ENCODE results near the gene CNKSR3. TPM values are rescaled to one million over a fixed set of nuclear protein-coding genes. Genes with fewer than 3 reads are reported as not detected.

Gene CNKSR3
- total and polyA plus RNA-seq, 7 experiments from 2014 or later = 0.01 to 0.17 (median 0.16) TPM; not detected in 4

DNA sequence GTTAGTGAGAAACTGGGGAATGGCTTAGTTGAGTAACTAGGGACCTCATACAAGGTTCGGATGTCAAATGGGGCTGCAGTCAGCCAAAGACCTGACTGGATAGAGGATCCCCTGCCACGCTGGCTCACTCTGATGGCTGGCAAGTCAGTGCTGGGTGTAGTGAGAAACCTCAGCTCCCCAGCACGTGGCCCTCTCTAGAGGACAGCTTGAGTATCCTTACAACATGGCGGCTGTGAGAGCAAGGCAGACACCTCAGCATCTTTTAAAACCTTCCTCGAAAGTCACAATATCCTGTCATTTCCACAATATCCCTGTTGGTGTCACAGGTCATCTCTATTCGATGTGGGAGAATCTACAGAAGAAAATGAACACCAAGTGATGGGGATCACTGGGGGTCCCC, 127.2 kb downstream of the CNKSR3 start:
- CTCF ChIA-PET = no interaction called here
- no peak overlapping the region for H3K27ac ChIP-seq (ENCODE audit: low read depth, low read length)

DNA sequence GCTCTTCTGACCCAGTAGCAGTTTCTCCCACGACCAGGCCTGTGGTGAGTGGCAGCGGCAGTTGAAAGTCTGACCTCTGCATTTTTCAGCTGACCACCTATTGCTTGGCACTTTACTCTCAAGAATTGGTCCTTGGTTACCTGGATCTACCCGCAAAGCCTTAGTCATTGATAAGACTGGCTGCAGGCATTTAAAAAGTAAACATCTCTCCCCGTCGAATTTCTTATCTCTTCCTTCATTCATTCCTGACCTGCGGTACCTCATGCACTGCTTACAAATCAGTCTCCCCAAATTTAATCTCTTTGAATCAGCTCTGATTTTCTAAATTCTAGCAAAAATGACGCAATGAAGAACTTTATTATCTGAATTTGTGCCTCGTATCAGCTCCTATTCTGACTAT, 127.7 kb downstream of the CNKSR3 start:
- Mint-ChIP-seq H3K27ac (no peak overlapping the region), H3K36me3 (no peaks in the 10 kb centered on the region), H3K27me3 (peaks cover 0 to 15% (median 9%) of the 10 kb centered on the region in 5 donors), H3K4me1 (peaks cover 0 to 2% (median 0%) of the 10 kb centered on the region in 7 donors), H3K9me3 (peaks cover 0 to 9% (median 3%) of the 10 kb centered on the region in 11 donors), H3K4me3 (no peak overlapping the region)
- H3K4me1 ChIP-seq (ENCODE audit: control insufficient read depth in 2 of 2, insufficient read depth in 2 of 2, low read length in 2 of 2) = no peaks in the 10 kb centered on the region
- CTCF ChIA-PET = no interaction called here
- H3K27me3 ChIP-seq (ENCODE audit: control insufficient read depth in 2 of 2, insufficient read depth in 2 of 2, low read length in 2 of 2) = no peaks in the 10 kb centered on the region
- ATAC-seq (no peak), DNase-seq (no peak)
- H3K4me3 ChIP-seq (ENCODE audit: low read length) = no peak overlapping the region
- no peaks in the 10 kb centered on the region for H3K9me3 ChIP-seq (ENCODE audit: control insufficient read depth in 2 of 3, low read length in 3 of 3)
- POLR2A ChIA-PET = no interaction called here
- no peaks in the 10 kb centered on the region for H3K36me3 ChIP-seq (ENCODE audit: control insufficient read depth in 2 of 3, insufficient read depth in 3 of 3, low read length in 3 of 3)
- H3K27ac ChIP-seq (ENCODE audit: low read depth, low read length) = no peak overlapping the region
- intact Hi-C loops (cut with micrococcal nuclease) = no loop called here

More for the DNA sequence above, 127.2 kb downstream of the CNKSR3 start:
- Histone ChIP-seq H3K4me1 (ENCODE audit: control insufficient read depth in 2 of 2, insufficient read depth in 2 of 2, low read length in 2 of 2) (no peaks in the 10 kb centered on the region), H3K27me3 (ENCODE audit: control insufficient read depth in 2 of 2, insufficient read depth in 2 of 2, low read length in 2 of 2) (peaks cover 0 to under 1% of the 10 kb centered on the region in 2 donors), H3K9me3 (ENCODE audit: control insufficient read depth in 2 of 3, low read length in 3 of 3) (no peaks in the 10 kb centered on the region), H3K4me3 (ENCODE audit: low read length) (no peak overlapping the region), H3K36me3 (ENCODE audit: control insufficient read depth in 2 of 3, insufficient read depth in 3 of 3, low read length in 3 of 3) (no peaks in the 10 kb centered on the region)
- intact Hi-C loops (cut with micrococcal nuclease) = no loop called here
- POLR2A ChIA-PET = no interaction called here
- Mint-ChIP-seq H3K36me3 (no peaks in the 10 kb centered on the region), H3K9me3 (peaks cover 0 to 9% (median 3%) of the 10 kb centered on the region in 11 donors), H3K27ac (no peak overlapping the region), H3K4me3 (no peak overlapping the region), H3K4me1 (peaks cover 0 to 2% (median 0%) of the 10 kb centered on the region in 7 donors), H3K27me3 (peaks cover 0 to 15% (median 9%) of the 10 kb centered on the region in 5 donors)
- no peak for DNase-seq
- ATAC-seq = no peak

DNA sequence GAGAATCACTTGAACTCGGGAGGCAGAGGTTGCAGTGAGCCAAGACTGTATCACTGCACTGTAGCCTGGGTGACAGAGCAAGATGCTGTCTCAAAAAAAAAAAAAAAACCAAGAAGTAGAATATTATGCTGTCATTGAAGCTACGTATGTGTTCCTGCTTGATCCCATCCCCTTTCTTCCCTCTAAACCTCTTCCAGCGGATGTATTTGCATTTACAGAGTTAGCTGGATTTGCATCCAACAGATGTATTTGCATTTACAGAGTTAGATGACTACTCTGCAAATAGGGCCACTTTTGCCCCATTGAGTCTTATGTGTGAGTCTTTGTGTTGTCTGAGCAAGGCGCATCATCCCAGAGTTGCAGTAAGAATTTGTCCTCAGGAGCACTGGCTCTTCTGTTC, 128.9 kb downstream of the CNKSR3 start:
- CTCF ChIA-PET = no interaction called here
- H3K27ac Mint-ChIP-seq = no peak overlapping the region
- Histone ChIP-seq H3K9me3 (ENCODE audit: control insufficient read depth in 2 of 3, low read length in 3 of 3) (no peaks in the 10 kb centered on the region), H3K36me3 (ENCODE audit: control insufficient read depth in 2 of 3, insufficient read depth in 3 of 3, low read length in 3 of 3) (no peaks in the 10 kb centered on the region), H3K4me1 (ENCODE audit: control insufficient read depth in 2 of 2, insufficient read depth in 2 of 2, low read length in 2 of 2) (no peaks in the 10 kb centered on the region), H3K27ac (ENCODE audit: low read depth, low read length) (no peak overlapping the region), H3K27me3 (ENCODE audit: control insufficient read depth in 2 of 2, insufficient read depth in 2 of 2, low read length in 2 of 2) (no peaks in the 10 kb centered on the region), H3K4me3 (ENCODE audit: low read length) (no peak overlapping the region)
- H3K36me3 Mint-ChIP-seq = no peaks in the 10 kb centered on the region
- intact Hi-C loops (cut with micrococcal nuclease) = no loop called here
- ATAC-seq (no peak), DNase-seq (no peak)
- H3K9me3 Mint-ChIP-seq = peaks cover 0 to 9% (median 3%) of the 10 kb centered on the region in 11 donors
- peaks cover 0 to 10% (median 4%) of the 10 kb centered on the region in 5 donors for H3K27me3 Mint-ChIP-seq
- H3K4me1 Mint-ChIP-seq = peaks cover 0 to 2% (median 0%) of the 10 kb centered on the region in 7 donors
- no peak overlapping the region for H3K4me3 Mint-ChIP-seq
- POLR2A ChIA-PET = no interaction called here

DNA sequence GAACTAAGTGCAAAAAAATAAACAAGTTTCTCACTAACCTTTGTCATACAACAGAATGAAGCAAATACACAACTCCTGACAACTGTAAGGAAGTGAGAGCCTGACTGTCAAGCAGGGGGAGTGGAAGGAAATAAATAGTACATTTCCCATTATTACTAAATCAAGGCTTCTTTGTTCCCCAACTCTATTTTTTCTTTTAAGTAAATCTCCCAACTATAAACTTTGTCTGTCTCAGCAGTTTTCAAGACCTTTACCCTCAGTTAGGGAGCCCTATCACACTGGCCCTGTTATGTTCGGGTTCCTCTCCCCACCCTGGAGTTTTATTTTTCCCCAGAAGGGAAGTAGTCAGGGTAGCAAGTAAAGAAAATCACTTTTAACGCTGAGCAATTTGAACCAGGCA, 129.7 kb downstream of the CNKSR3 start:
- Mint-ChIP-seq H3K36me3 (no peaks in the 10 kb centered on the region), H3K27ac (no peak overlapping the region), H3K4me1 (peaks cover 0 to 2% (median 0%) of the 10 kb centered on the region in 7 donors), H3K27me3 (peaks cover 0 to 10% (median 4%) of the 10 kb centered on the region in 5 donors), H3K9me3 (peaks cover 0 to 9% (median 3%) of the 10 kb centered on the region in 11 donors), H3K4me3 (no peak overlapping the region)
- Histone ChIP-seq H3K9me3 (ENCODE audit: control insufficient read depth in 2 of 3, low read length in 3 of 3) (no peaks in the 10 kb centered on the region), H3K36me3 (ENCODE audit: control insufficient read depth in 2 of 3, insufficient read depth in 3 of 3, low read length in 3 of 3) (no peaks in the 10 kb centered on the region), H3K27ac (ENCODE audit: low read depth, low read length) (no peak overlapping the region), H3K4me1 (ENCODE audit: control insufficient read depth in 2 of 2, insufficient read depth in 2 of 2, low read length in 2 of 2) (no peaks in the 10 kb centered on the region), H3K27me3 (ENCODE audit: control insufficient read depth in 2 of 2, insufficient read depth in 2 of 2, low read length in 2 of 2) (no peaks in the 10 kb centered on the region), H3K4me3 (ENCODE audit: low read length) (no peak overlapping the region)
- POLR2A ChIA-PET = no interaction called here
- intact Hi-C loops (cut with micrococcal nuclease) = no loop called here
- CTCF ChIA-PET = no interaction called here
- no peak for ATAC-seq
- DNase-seq = no peak

DNA sequence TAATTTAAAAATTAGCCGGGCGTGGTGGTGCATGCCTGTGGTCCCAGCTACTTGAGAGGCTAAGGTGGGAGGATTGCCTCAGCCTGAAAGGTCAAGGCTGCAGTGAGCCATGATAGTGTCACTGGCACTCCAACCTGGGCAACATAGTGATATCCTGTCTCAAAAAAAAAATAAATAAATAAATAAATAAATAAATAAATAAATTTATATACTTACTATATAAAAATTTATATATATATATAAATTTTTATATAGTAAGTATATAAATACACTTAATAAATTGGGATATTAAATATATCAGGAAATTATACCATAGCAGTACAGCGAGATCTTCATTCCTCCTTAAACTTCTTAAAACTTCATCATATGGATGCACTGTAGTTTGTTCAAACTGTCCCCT, 130.9 kb downstream of the CNKSR3 start:
- POLR2A ChIA-PET = no interaction called here
- no peak overlapping the region for H3K27ac Mint-ChIP-seq
- intact Hi-C loops (cut with micrococcal nuclease) = no loop called here
- no peak overlapping the region for H3K4me3 Mint-ChIP-seq
- no peaks in the 10 kb centered on the region for H3K36me3 ChIP-seq (ENCODE audit: control insufficient read depth in 2 of 3, insufficient read depth in 3 of 3, low read length in 3 of 3)
- H3K4me1 Mint-ChIP-seq = peaks cover 0 to 2% (median 0%) of the 10 kb centered on the region in 7 donors
- DNase-seq = no peak
- H3K27me3 ChIP-seq (ENCODE audit: control insufficient read depth in 2 of 2, insufficient read depth in 2 of 2, low read length in 2 of 2) = no peaks in the 10 kb centered on the region
- no peak for ATAC-seq
- peaks cover 0 to 4% (median 3%) of the 10 kb centered on the region in 5 donors for H3K27me3 Mint-ChIP-seq
- no peaks in the 10 kb centered on the region for H3K4me1 ChIP-seq (ENCODE audit: control insufficient read depth in 2 of 2, insufficient read depth in 2 of 2, low read length in 2 of 2)
- H3K4me3 ChIP-seq (ENCODE audit: low read length) = no peak overlapping the region
- no peaks in the 10 kb centered on the region for H3K36me3 Mint-ChIP-seq
- CTCF ChIA-PET = no interaction called here
- no peaks in the 10 kb centered on the region for H3K9me3 ChIP-seq (ENCODE audit: control insufficient read depth in 2 of 3, low read length in 3 of 3)
- no peak overlapping the region for H3K27ac ChIP-seq (ENCODE audit: low read depth, low read length)
- peaks cover 0 to 9% (median 3%) of the 10 kb centered on the region in 11 donors for H3K9me3 Mint-ChIP-seq

DNA sequence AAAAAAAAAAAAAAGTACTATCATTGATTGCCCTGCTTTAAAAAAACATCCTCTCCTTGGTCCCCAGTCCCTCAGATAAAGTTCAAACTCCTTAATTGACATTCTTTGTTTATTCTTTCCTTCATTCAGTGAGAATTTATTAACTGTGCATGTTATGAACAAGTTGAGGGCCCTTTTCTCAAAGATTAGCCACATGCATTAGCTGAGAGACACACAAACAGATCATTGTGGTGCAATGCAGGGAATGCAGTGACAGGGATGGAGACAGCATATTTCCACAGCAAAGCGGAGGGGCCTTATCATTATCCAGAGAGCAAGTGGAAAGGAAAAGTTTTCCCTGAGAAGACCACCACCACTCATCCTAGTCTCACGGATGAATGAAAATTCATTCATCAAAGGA, 132.0 kb downstream of the CNKSR3 start:
- no peak overlapping the region for H3K4me3 Mint-ChIP-seq
- ChIA-PET CTCF (no interaction called here), POLR2A (no interaction called here)
- ATAC-seq (no peak), DNase-seq (no peak)
- H3K27ac Mint-ChIP-seq = no peak overlapping the region
- H3K4me1 Mint-ChIP-seq = peaks cover 0 to 2% (median 0%) of the 10 kb centered on the region in 7 donors
- H3K36me3 ChIP-seq (ENCODE audit: control insufficient read depth in 2 of 3, insufficient read depth in 3 of 3, low read length in 3 of 3) = no peaks in the 10 kb centered on the region
- peaks cover 0 to 4% (median 3%) of the 10 kb centered on the region in 5 donors for H3K27me3 Mint-ChIP-seq
- no peaks in the 10 kb centered on the region for H3K36me3 Mint-ChIP-seq
- intact Hi-C loops (cut with micrococcal nuclease) = no loop called here
- H3K27me3 ChIP-seq (ENCODE audit: control insufficient read depth in 2 of 2, insufficient read depth in 2 of 2, low read length in 2 of 2) = no peaks in the 10 kb centered on the region
- no peaks in the 10 kb centered on the region for H3K9me3 ChIP-seq (ENCODE audit: control insufficient read depth in 2 of 3, low read length in 3 of 3)
- H3K9me3 Mint-ChIP-seq = peaks cover 0 to 8% (median 5%) of the 10 kb centered on the region in 11 donors
- H3K4me1 ChIP-seq (ENCODE audit: control insufficient read depth in 2 of 2, insufficient read depth in 2 of 2, low read length in 2 of 2) = no peaks in the 10 kb centered on the region
- H3K4me3 ChIP-seq (ENCODE audit: low read length) = no peak overlapping the region
- no peak overlapping the region for H3K27ac ChIP-seq (ENCODE audit: low read depth, low read length)

DNA sequence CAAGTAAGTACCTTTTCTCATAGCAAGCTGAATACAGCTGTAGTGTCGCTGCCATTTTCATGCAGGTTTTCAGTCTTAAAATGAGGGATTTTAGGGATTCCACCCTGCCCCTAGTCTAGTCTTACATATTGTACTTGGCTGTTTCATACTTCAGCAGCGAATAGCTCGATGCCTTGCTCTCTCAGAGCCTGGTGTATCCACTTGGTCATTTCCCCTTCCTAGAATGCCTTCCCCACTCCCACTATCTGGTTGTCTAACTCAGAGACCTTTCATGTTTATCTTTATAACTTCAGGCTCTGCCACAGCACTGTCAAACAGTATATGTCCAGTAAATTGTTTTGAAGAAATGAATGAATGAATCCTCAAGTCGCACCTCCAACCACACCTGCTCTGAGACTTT, 132.8 kb downstream of the CNKSR3 start:
- intact Hi-C loops (cut with micrococcal nuclease) = no loop called here
- no peak for DNase-seq
- Mint-ChIP-seq H3K9me3 (peaks cover 0 to 3% (median under 1%) of the 10 kb centered on the region in 11 donors), H3K27ac (no peak overlapping the region), H3K27me3 (peaks cover 0 to 3% (median 0%) of the 10 kb centered on the region in 5 donors), H3K4me3 (no peak overlapping the region), H3K4me1 (peaks cover 0 to 2% (median 0%) of the 10 kb centered on the region in 7 donors), H3K36me3 (no peaks in the 10 kb centered on the region)
- Histone ChIP-seq H3K4me3 (ENCODE audit: low read length) (no peak overlapping the region), H3K36me3 (ENCODE audit: control insufficient read depth in 2 of 3, insufficient read depth in 3 of 3, low read length in 3 of 3) (no peaks in the 10 kb centered on the region), H3K27ac (ENCODE audit: low read depth, low read length) (no peak overlapping the region), H3K4me1 (ENCODE audit: control insufficient read depth in 2 of 2, insufficient read depth in 2 of 2, low read length in 2 of 2) (no peaks in the 10 kb centered on the region), H3K27me3 (ENCODE audit: control insufficient read depth in 2 of 2, insufficient read depth in 2 of 2, low read length in 2 of 2) (no peaks in the 10 kb centered on the region), H3K9me3 (ENCODE audit: control insufficient read depth in 2 of 3, low read length in 3 of 3) (no peaks in the 10 kb centered on the region)
- ChIA-PET POLR2A (no interaction called here), CTCF (no interaction called here)
- ATAC-seq = no peak

All from naive thymus-derived CD4-positive, alpha-beta T cell (primary cell).